Fibroblast of villous mesenchyme (primary cell): ENCODE data around the gene CDSN. TPM values are rescaled to one million over a fixed set of nuclear protein-coding genes. Genes with fewer than 3 reads are reported as not detected.

Experiments used
- DNase-seq: peaks from one replicate; pipeline ENCODE4 v3.0.0-alpha.2; 2010; ENCODE audit warnings: low read depth
- H3K4me3 ChIP-seq: 2 replicates; pipeline ENCODE4 v1.5.1; 2011; ENCODE audit warnings: low read depth, mild to moderate bottlenecking, low read length
- total RNA-seq: library from RNA; depleted of rRNA; stranded (reverse); fragments of >200 nt; gene quantifications from 2 replicates; pipeline ENCODE4 v1.2.3, GENCODE V29; 2012
- TF ChIP-seq, protein P1 (sequence below): IDR thresholded peaks from 2 replicates; pipeline ENCODE4 v1.5.1; 2012; ENCODE audit warnings: low read depth, mild to moderate bottlenecking, low read length; ENCODE audit not compliant: insufficient read depth

Gene CDSN
- total RNA-seq, 1 donor = not detected

DNA sequence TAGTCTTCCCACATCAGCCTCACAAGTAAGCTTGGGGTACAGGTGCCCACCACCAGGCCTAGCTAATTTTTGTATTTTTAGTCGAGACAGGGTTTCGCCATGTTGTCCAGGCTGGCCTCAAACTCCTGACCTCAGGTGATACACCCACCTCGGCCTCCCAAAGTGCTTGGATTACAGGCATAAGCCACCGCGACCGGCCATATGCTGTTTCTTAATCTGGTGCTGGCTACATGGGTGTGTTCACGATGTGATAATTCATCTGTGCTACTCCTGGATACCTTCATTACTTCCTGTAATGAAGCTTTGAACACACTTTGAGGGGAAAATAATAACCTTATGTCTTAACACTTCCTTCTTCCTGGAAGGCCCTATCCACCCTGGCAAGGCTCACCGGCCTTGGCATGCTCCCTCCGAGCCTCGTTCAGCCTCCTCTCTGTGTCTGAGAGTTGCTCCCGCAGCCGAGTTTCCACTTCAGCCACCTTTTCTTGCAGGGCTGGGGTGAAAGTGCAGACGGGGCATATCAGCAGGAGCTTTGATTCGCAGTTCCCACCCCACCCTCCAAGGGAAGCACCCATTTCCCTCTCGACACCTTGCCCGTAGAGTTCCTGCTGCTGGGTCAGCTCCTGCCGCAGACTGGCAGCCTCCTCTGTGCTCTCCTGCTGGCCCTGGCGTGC, 24.2 kb upstream of the CDSN start:
- DNase-seq = no peak
- no peak overlapping the region for H3K4me3 ChIP-seq
- TF ChIP-seq, protein P1, sequence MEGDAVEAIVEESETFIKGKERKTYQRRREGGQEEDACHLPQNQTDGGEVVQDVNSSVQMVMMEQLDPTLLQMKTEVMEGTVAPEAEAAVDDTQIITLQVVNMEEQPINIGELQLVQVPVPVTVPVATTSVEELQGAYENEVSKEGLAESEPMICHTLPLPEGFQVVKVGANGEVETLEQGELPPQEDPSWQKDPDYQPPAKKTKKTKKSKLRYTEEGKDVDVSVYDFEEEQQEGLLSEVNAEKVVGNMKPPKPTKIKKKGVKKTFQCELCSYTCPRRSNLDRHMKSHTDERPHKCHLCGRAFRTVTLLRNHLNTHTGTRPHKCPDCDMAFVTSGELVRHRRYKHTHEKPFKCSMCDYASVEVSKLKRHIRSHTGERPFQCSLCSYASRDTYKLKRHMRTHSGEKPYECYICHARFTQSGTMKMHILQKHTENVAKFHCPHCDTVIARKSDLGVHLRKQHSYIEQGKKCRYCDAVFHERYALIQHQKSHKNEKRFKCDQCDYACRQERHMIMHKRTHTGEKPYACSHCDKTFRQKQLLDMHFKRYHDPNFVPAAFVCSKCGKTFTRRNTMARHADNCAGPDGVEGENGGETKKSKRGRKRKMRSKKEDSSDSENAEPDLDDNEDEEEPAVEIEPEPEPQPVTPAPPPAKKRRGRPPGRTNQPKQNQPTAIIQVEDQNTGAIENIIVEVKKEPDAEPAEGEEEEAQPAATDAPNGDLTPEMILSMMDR = no peak

DNA sequence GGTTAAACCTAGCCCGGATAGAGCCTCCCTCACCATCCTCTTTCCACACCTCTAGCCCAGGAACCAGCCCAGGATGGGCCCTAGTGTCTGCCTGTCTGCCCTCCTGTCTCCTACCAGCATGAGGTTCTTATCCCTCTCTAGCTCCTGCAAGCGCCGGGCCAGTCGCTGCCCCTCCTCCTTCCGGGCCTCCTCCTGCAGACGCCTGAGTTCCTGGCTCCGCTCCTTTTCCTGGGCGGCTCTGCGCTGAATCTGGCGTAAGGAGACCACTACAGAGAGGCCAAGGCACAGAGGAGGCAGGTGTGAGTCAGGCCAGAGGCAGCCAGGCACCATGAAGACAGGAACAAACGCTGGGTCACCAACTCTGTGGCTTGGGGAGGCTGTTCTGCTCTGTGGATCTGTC, 22.9 kb upstream of the CDSN start:
- TF ChIP-seq, protein P1 = no peak
- DNase-seq = peak; percentile 67
- no peak overlapping the region for H3K4me3 ChIP-seq

DNA sequence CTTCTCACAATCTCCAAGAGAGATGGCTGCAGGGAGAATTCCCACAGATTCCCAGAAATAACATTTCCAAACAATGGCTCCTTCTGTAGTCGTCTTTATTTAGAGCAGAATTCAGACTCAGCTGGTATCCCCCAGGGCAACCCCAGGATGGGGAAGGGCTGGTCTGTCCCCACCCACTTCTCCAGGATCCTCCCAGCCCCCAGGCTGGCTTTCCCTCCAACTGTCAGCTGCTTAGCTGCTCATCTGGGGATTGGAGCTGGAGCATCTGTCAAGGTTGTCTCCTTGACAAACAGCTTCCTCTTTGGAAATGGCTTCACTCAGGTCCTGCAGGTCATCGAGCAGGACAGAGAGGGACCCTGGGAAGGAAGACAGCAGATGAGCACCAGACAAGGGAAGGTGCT, 22.1 kb upstream of the CDSN start:
- TF ChIP-seq, protein P1 = no peak
- DNase-seq = no peak
- H3K4me3 ChIP-seq = no peak overlapping the region

DNA sequence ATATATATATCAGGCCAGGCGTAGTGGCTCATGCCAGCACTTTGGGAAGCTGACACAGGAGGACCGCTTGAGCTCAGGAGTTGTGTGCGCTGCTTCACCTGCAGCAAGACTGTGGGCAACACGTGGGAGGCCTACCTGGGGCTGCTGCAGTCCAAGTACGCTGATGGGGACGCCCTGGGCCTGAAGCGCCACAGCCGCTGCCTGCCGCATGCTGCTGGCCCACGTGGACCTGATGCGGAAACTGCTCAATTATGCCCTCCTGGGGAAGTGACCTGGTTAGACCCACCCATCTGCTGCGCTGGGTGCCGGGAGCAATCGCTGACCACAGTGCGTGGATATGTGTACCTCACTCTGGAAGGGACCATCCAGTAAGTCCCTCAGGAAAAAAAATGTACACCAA, 20.4 kb upstream of the CDSN start:
- TF ChIP-seq, protein P1 = no peak
- no peak overlapping the region for H3K4me3 ChIP-seq
- no peak for DNase-seq

DNA sequence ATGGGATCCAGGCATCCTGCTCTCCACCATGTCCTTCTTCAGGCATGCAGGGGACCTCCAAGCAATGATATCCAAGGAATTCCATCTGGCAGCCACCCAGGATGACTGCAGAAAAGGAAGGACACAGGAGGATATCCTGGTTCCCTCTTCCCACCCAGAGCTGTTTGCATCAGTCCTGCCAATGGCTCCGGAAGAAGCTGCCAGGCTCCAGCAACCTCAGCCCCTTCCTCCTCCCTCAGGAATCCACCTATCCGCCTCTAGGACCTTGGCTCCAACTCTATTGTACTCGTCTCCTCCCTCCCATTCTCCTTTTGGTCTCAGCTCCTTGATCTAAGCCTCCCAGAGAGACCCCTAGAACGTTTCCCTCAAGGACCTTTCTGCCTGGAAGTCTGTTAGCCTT, 19.4 kb upstream of the CDSN start:
- TF ChIP-seq, protein P1 = no peak
- no peak overlapping the region for H3K4me3 ChIP-seq
- no peak for DNase-seq

DNA sequence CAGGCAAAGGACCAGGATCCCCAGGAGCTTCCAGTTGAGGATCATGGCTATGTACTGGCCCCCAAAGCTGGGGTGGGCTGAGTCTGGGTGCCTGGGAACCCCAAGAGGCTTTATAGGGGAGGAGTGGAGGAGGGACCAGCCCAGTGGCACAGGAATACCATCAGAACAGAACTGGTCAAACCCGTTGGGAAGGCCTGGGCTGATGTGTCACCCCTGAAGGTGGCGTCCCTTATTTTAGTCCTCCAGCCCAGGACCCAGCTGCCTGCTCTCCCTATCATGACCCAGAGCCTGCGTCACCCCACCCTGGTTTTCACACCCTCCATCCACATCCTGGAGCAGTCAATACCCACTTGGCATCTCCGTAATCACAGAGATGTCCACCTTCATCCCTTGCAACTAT, 18.7 kb upstream of the CDSN start, which contains the start of gene PSORS1C2:
TSS of gene PSORS1C2 (minus strand) at position 85 of the 400 bp plus-strand sequence. CDS start at position 45, 40 bp downstream.
- TF ChIP-seq, protein P1 = no peak
- no peak within 1 kb of the TSS for H3K4me3 ChIP-seq
- DNase-seq = no peak

DNA sequence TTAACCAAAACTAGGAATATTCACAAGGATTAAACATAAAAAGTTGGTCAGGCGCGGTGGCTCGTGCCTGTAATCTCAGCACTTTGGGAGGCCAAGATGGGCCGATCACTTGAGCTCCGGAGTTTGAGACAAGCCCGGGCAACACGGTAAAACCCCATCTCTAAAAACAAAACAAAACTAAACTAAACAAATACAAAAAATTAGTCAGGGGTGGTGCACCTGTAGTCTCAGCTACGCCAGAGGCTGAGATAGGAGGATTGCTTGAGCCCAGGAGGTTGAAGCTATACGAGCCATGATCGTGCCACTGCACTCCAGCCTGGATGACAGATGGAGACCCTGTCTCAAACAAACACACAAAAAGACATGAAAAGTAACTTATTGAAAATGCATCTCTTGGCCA, 15.5 kb upstream of the CDSN start:
- TF ChIP-seq, protein P1 = no peak
- DNase-seq = no peak
- no peak overlapping the region for H3K4me3 ChIP-seq
